Cardiac muscle cell (in vitro differentiated cells and primary cell): Measurements from ENCODE around the gene OOSP3. TPM values are rescaled to one million over a fixed set of nuclear protein-coding genes. Genes with fewer than 3 reads are reported as not detected.

Experiments
- DNase-seq, 2 donors: peaks; one replicate each; pipeline versions ENCODE4 v3.0.0 to v3.0.0-alpha.2; 2010 to 2017; ENCODE audit warnings: low read depth in 1 of 2, low spot score in 1 of 2
- H3K27ac ChIP-seq: fragments of 200-600 bp; sonication (generic); 2 replicates; pipeline ENCODE4 v1.5.1; 2016
- H3K27me3 ChIP-seq: fragments of 200-600 bp; sonication (generic); 2 replicates; pipeline ENCODE4 v1.6.0; 2016; ENCODE audit warnings: control low read depth
- H3K36me3 ChIP-seq: fragments of 200-600 bp; sonication (generic); 2 replicates; pipeline ENCODE4 v1.5.1; 2016; ENCODE audit warnings: control low read depth
- H3K4me1 ChIP-seq: fragments of 200-600 bp; sonication (generic); 2 replicates; pipeline ENCODE4 v1.8.1; 2017; ENCODE audit warnings: low read depth, mild to moderate bottlenecking, mixed run types
- H3K4me3 ChIP-seq: fragments of 200-600 bp; sonication (generic); 2 replicates; pipeline ENCODE4 v1.5.1; 2016; ENCODE audit warnings: mild to moderate bottlenecking
- H3K9me3 ChIP-seq: fragments of 200-600 bp; sonication (generic); 2 replicates; pipeline ENCODE4 v1.5.1; 2017; ENCODE audit warnings: low read depth, mild to moderate bottlenecking, control low read depth
- CTCF ChIP-seq: IDR thresholded peaks from 2 replicates; pipeline ENCODE4 v1.5.1; 2012; ENCODE audit warnings: low read depth, mild to moderate bottlenecking, low read length
- polyA plus RNA-seq: library from polyadenylated mRNA; unstranded; fragments of >200 nt; fragmentation: Nextera tagmentation; extraction: Ambion mirVana; gene quantifications from 2 replicates; pipeline ENCODE4 v1.2.1, GENCODE V29; 2016
- total RNA-seq: library from RNA; depleted of rRNA; stranded (reverse); fragments of >200 nt; gene quantifications from 2 replicates; pipeline ENCODE4 v1.2.3, GENCODE V29; 2016

Gene OOSP3
- total and polyA plus RNA-seq, 2 experiments from 2014 or later: not detected

- TF ChIP-seq CTCF: no peak
- H3K36me3 ChIP-seq: no peaks in the 10 kb centered on the region
Observed at GRCh38 chr11:59866397-59866796, 12.2 kb upstream of the OOSP3 start, which contains the start of gene TCN1. Gene TCN1 (minus strand): TSS chr11:59866487. CDS start chr11:59866470, 17 bp downstream.

GRCh38 chr11:59866836-59867235 lies 11.7 kb upstream of the OOSP3 start:
- no peak overlapping the region for H3K27ac ChIP-seq
- no peak for TF ChIP-seq CTCF

More at GRCh38 chr11:59866397-59866796, 12.2 kb upstream of the OOSP3 start, which contains the start of gene TCN1:
- Histone ChIP-seq H3K4me1 (no peaks in the 10 kb centered on the region), H3K27me3 (no peaks in the 10 kb centered on the region), H3K4me3 (no peak within 1 kb of the TSS), H3K9me3 (no peaks in the 10 kb centered on the region), H3K27ac (no peak within 1 kb of the TSS)
- peak in 1 of 2 donors; percentile 3 for DNase-seq

DNA sequence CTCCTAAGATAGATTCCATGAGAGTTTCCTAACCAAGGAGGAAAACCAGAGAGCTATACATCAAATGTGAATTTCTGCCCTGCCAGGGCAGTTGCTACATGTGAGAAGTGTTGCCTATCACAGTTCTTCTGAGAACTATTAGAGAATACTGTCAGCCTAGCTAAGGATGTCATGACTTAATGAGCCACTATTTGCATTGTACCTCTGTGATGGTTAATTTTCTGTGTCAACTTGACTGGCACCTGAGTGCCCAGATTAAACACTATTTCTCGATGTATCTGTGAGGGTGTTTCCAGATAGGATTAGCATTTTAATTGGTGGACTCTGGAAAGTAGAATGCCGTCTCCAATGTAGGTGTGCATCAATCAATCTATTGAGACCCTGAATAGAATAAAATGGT lies 10.6 kb upstream of the OOSP3 start:
- Histone ChIP-seq H3K27ac (no peak overlapping the region), H3K9me3 (no peaks in the 10 kb centered on the region), H3K36me3 (no peaks in the 10 kb centered on the region), H3K4me3 (no peak overlapping the region), H3K27me3 (no peaks in the 10 kb centered on the region), H3K4me1 (no peaks in the 10 kb centered on the region)
- no peak for DNase-seq
- no peak for TF ChIP-seq CTCF

More at GRCh38 chr11:59866836-59867235, 11.7 kb upstream of the OOSP3 start:
- no peak for DNase-seq
- Histone ChIP-seq H3K27me3 (no peaks in the 10 kb centered on the region), H3K4me1 (no peaks in the 10 kb centered on the region), H3K36me3 (no peaks in the 10 kb centered on the region), H3K9me3 (no peaks in the 10 kb centered on the region), H3K4me3 (no peak overlapping the region)

- no peak for TF ChIP-seq CTCF
- Histone ChIP-seq H3K4me3 (no peak overlapping the region), H3K9me3 (no peaks in the 10 kb centered on the region), H3K27me3 (no peaks in the 10 kb centered on the region), H3K36me3 (no peaks in the 10 kb centered on the region), H3K27ac (no peak overlapping the region), H3K4me1 (no peaks in the 10 kb centered on the region)
- DNase-seq: no peak
Observed at GRCh38 chr11:59872076-59872475, 6.5 kb upstream of the OOSP3 start.

DNA sequence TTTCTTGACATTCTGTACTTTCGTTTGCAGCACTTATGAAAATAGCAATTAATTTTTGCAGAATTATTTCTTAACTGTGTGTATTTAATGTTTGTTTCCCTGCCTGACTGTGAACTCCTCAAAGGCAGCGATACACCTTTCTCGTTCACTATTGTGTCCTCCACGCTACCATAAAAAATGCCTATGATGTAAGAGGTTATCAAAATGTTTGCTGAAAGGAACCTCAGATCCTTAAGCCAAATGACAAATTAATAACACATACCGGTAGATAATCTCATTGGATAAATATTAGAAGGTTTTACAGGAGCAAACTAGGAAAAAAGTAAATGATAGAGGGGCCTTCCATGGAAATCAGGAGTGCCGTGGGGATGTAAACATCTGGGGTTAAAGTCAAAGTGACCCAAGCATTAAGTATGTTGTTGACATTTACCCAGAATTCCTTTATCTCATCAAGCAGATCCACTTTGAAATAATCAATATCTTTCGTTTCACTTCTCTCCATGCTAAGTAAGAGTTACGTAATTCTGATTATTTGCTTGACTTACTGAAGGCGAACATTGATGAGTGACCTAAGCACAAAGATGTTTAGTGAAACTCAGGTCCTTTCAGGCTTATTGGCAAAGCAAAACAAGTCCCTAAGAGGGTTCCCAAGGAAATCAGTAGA lies 2.6 kb upstream of the OOSP3 start:
- H3K27ac ChIP-seq: no peak overlapping the region
- H3K27me3 ChIP-seq: no peaks in the 10 kb centered on the region
- no peak for TF ChIP-seq CTCF
- no peaks in the 10 kb centered on the region for H3K9me3 ChIP-seq
- DNase-seq: no peak
- no peak overlapping the region for H3K4me3 ChIP-seq
- H3K36me3 ChIP-seq: no peaks in the 10 kb centered on the region
- no peaks in the 10 kb centered on the region for H3K4me1 ChIP-seq
